ENCODE data around the gene DDAH2.

Gene DDAH2

GRCh38 chr6:31762878-31763618, 33.9 kb upstream of the DDAH2 start:
- no peak for TF ChIP-seq ZFP30 (CRISPR knock-in tag; IDR thresholded peaks at IDR 0.05)
- no peak for TF ChIP-seq TCF4 (CRISPR knock-in tag; IDR thresholded peaks at IDR 0.05; ENCODE audit: borderline replicate concordance)
- no peak for TF ChIP-seq PPARA (CRISPR knock-in tag; IDR thresholded peaks at IDR 0.05; ENCODE audit: borderline replicate concordance)
- TF ChIP-seq CSDC2 (CRISPR knock-in tag; IDR thresholded peaks at IDR 0.05): no peak
- TF ChIP-seq PATZ1 (CRISPR knock-in tag; IDR thresholded peaks at IDR 0.05; ENCODE audit: borderline replicate concordance): no peak
- TF ChIP-seq BACH2 (CRISPR knock-in tag; IDR thresholded peaks at IDR 0.05; ENCODE audit: borderline replicate concordance): no peak
- TF ChIP-seq ISL1 (CRISPR knock-in tag; IDR thresholded peaks at IDR 0.05): no peak
- no peak for TF ChIP-seq ZNF70 (CRISPR knock-in tag; IDR thresholded peaks at IDR 0.05)
- no peak for TF ChIP-seq TSHZ2 (CRISPR knock-in tag; IDR thresholded peaks at IDR 0.05)
- TF ChIP-seq GLIS3 (CRISPR knock-in tag; IDR thresholded peaks at IDR 0.05): no peak
- no peak for TF ChIP-seq SNAI2 (CRISPR knock-in tag; IDR thresholded peaks at IDR 0.05)
- TF ChIP-seq ZFP3 (CRISPR knock-in tag; IDR thresholded peaks at IDR 0.05): no peak
- ATAC-seq: peak; percentile 11; the same call in 2 of the 3 replicates

- TF ChIP-seq ZC3H10 (CRISPR knock-in tag; IDR thresholded peaks at IDR 0.05): no peak
- TF ChIP-seq CSRNP3 (CRISPR knock-in tag; IDR thresholded peaks at IDR 0.05): no peak
- ATAC-seq: no peak
Observed at GRCh38 chr6:31762356-31762755, 33.3 kb upstream of the DDAH2 start, which contains the start of gene SAPCD1. SAPCD1 (plus strand) TSS chr6:31762656; CDS start chr6:31763055, 399 bp downstream.

- no peak for ATAC-seq
- no peak for TF ChIP-seq OSR1 (CRISPR knock-in tag; IDR thresholded peaks at IDR 0.05)
- TF ChIP-seq ARNTL (CRISPR knock-in tag; IDR thresholded peaks at IDR 0.05; ENCODE audit: borderline replicate concordance, low read depth): no peak
Observed at GRCh38 chr6:31761343-31761742, 32.2 kb upstream of the DDAH2 start.

- no peak for TF ChIP-seq TSHZ2 (CRISPR knock-in tag; IDR thresholded peaks at IDR 0.05)
- ATAC-seq: no peak
Observed at GRCh38 chr6:31760790-31761189, 31.7 kb upstream of the DDAH2 start.

- ATAC-seq: no peak
- no peak for TF ChIP-seq CSRNP3 (CRISPR knock-in tag; IDR thresholded peaks at IDR 0.05)
- no peak for TF ChIP-seq ZFP30 (CRISPR knock-in tag; IDR thresholded peaks at IDR 0.05)
- TF ChIP-seq ZNF70 (CRISPR knock-in tag; IDR thresholded peaks at IDR 0.05): no peak
- no peak for TF ChIP-seq ZFP3 (CRISPR knock-in tag; IDR thresholded peaks at IDR 0.05)
- TF ChIP-seq ZNF565 (CRISPR knock-in tag; conservative IDR thresholded peaks at IDR 0.05; ENCODE audit: low read depth): no peak
- no peak for TF ChIP-seq TSHZ2 (CRISPR knock-in tag; IDR thresholded peaks at IDR 0.05)
- no peak for TF ChIP-seq TOX (CRISPR knock-in tag; IDR thresholded peaks at IDR 0.05; ENCODE audit: borderline replicate concordance)
Observed at GRCh38 chr6:31758281-31758680, 29.2 kb upstream of the DDAH2 start.
